ENCODE measurements around the gene NAGS.
"Not testable (repeated sequence)": the region's sequence is repeated elsewhere in the genome, so short reads cannot be mapped to it uniquely, and the experiment has no call there.

NAGS gene

GRCh38 chr17:44004077-44004760 is at the start of gene NAGS:
Gene NAGS, plus strand, starts transcription at chr17:44004622. Its CDS starts 42 bp downstream, at chr17:44004664.
- no peak for DNase-seq (ENCODE audit: low read depth)

- DNase-seq (ENCODE audit: low read depth), result no peak
These were observed 48.2 kb upstream of the NAGS start for GRCh38 chr17:43956222-43956621.

GRCh38 chr17:43958748-43959352 is 45.6 kb upstream of the NAGS start:
- no peak for DNase-seq (ENCODE audit: low read depth)

GRCh38 chr17:43961292-43961691 is 43.1 kb upstream of the NAGS start:
- not testable (repeated sequence) for DNase-seq (ENCODE audit: low read depth)

- no peak for DNase-seq (ENCODE audit: low read depth)
These were observed 42.5 kb upstream of the NAGS start for GRCh38 chr17:43961954-43962353.

GRCh38 chr17:43962479-43962878 is 41.9 kb upstream of the NAGS start:
- no peak for DNase-seq (ENCODE audit: low read depth)

- DNase-seq (ENCODE audit: low read depth), result no peak
These were observed 38.1 kb upstream of the NAGS start for GRCh38 chr17:43966276-43966675.

- DNase-seq (ENCODE audit: low read depth), result no peak
These were observed 37.1 kb upstream of the NAGS start for GRCh38 chr17:43967251-43967875.

- DNase-seq (ENCODE audit: low read depth), result no peak
These were observed 34.1 kb upstream of the NAGS start for GRCh38 chr17:43970366-43970765.

- not testable (repeated sequence) for DNase-seq (ENCODE audit: low read depth)
These were observed 33.0 kb upstream of the NAGS start for GRCh38 chr17:43971436-43971835.

GRCh38 chr17:43972444-43973212 is 31.8 kb upstream of the NAGS start:
- not testable (repeated sequence) for DNase-seq (ENCODE audit: low read depth)

- DNase-seq (ENCODE audit: low read depth), result no peak
These were observed 29.8 kb upstream of the NAGS start for GRCh38 chr17:43974382-43975266.

GRCh38 chr17:43975898-43976297 is 28.5 kb upstream of the NAGS start:
- DNase-seq (ENCODE audit: low read depth), result no peak

GRCh38 chr17:43976963-43977837 is 27.2 kb upstream of the NAGS start:
- no peak for DNase-seq (ENCODE audit: low read depth)

GRCh38 chr17:43978078-43978477 is 26.3 kb upstream of the NAGS start:
- DNase-seq (ENCODE audit: low read depth), result no peak

GRCh38 chr17:43979011-43979410 is 25.4 kb upstream of the NAGS start:
- no peak for DNase-seq (ENCODE audit: low read depth)

GRCh38 chr17:43979671-43980070 is 24.8 kb upstream of the NAGS start:
- no peak for DNase-seq (ENCODE audit: low read depth)

GRCh38 chr17:43982171-43982570 is 22.3 kb upstream of the NAGS start:
- no peak for DNase-seq (ENCODE audit: low read depth)

GRCh38 chr17:43983196-43983514 is 21.3 kb upstream of the NAGS start:
- DNase-seq (ENCODE audit: low read depth), result no peak

GRCh38 chr17:43983515-43984411 is 20.7 kb upstream of the NAGS start:
- no peak for DNase-seq (ENCODE audit: low read depth)

All from activated gamma-delta T cell treated with anti-CD3 and anti-CD28 coated beads, Interleukin-2, amount 50 U/mL, for 16 hours (primary cell).